HG03442 (cell line): Measurements from ENCODE around the gene CRB1.
"Not testable (repeated sequence)": the region's sequence is repeated elsewhere in the genome, so short reads cannot be mapped to it uniquely, and the experiment has no call there.

Source experiments
- ATAC-seq: cut with Tn5 transposase; IDR thresholded peaks from one replicate; pipeline ENCODE4 v1.9.1; 2021; ENCODE audit warnings: mild to moderate bottlenecking, moderate library complexity; ENCODE audit not compliant: unreplicated experiment

The CRB1 gene

DNA sequence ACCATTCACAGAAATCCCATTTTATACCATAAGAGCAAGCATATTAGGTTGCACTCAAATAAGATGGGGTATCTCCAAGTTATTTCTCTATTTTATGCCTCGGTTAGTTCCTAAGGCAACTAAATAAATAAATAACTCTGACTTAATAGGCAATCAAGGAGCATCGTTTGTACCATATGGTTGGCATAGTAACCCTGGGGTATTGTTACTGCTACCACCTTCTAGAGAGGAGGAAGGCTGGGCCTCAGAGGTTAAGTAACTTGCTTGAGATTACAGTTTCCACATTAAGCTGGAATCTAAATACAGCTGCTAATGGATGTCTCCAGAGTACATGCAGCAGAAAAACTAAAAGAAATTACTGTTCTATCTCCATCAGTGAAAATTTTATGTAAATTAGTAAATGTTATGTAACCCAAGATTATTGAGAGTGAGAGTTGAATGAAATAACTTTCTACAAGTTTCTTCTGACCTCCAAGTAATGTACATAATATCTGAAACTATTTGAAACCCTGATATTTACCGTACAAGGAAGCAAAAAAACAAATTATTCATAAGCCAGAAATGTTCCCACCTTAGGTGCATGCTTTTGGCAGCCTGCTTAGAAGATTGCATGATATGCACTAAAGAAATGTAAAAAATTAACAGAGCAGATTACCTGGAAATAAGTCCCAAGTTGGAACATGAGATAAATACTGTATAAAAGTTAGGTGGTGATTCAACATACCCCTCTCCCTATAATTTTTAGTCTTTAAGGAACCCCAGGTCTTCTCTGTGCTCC is 127.0 kb downstream of the CRB1 start:
- ATAC-seq = no peak

DNA sequence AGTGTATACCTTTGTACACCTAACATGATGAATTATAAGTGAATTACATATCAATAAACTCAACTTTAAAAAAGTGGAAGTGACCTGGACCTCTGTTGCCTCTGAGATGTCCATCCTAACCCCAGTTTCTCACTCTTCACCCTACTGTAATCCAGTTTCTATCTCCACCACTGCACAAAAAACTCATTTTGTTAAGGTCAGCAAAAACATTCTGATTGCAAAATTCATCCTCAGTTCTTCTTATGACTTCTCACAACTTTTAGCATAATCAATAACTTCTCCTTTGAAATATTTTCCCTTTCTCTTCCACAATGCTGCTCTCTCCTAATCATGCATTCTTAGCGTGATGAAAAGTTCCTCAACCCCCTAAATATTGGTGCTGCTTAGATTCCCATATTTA is 129.8 kb downstream of the CRB1 start:
- ATAC-seq = no peak

DNA sequence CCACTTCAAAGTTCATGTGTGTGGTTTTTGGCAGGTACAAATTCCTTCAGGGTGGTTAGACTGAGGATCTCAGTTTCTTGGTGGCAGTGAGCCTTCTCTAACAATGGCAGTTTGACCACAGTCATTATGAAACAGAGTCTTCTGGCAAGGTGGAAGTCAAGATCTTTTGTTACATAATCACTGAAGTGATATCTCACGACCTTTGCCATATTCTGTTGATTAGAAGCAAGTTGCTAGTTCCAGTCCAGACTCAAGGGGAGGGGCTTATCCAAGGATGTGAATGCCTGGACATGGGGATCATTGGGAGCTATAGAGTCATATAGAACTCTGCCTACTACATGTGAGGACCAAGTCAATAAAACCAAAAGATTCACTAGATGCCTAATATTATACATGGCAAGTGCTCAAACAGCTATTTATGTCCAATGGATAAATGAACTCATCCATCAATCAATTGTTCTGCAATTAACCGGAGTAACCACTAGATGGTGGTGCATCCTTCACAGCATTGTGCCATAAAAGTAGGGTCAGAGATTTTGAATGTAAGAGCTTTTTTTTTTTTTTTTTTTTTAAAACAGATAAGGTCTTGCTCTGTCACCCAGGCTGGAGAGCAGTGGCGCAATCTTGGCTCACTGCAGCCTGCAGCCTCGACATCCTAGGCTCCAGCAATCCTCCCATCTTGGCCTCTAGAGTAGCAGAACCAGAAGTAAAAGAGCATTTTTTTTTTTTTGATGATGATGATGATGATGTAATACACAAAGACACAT is 131.9 kb downstream of the CRB1 start:
- ATAC-seq = peak; percentile 67

DNA sequence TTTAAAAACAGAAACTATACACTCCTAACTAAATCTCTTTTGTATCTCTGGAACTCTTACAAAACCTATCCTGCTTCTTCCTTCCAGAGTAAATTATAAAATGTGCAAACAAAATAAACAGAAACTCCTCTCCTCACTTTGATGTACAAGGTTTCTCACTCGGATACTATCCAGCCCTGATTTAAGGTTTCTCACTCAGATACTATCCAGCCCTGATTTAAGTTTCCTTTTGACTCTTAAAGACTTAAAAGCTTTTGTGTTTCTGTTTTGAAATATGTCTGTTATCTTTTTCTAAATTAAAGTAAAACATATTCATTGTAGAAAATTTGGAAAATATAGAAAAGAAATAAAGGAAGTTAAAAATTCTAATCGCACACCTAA is 132.5 kb downstream of the CRB1 start:
- ATAC-seq = no peak

DNA sequence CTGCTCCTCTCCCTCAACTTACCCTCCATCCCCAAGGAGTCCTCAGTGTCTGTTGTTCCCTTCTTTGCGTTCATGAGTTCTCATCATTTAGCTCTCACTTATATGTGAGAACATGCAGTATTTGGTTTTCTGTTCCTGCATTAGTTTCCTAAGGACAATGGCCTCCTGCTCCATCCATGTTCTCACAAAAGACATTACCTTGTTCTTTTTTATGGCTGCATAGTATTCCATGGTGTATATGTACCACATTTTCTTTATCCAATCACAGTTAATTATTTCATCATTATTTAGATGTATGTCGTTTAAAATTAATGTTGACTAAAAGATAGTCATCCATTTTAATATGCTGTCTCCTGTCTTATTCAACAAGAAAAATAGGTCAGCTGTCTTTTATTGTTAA is 134.1 kb downstream of the CRB1 start:
- no peak for ATAC-seq

DNA sequence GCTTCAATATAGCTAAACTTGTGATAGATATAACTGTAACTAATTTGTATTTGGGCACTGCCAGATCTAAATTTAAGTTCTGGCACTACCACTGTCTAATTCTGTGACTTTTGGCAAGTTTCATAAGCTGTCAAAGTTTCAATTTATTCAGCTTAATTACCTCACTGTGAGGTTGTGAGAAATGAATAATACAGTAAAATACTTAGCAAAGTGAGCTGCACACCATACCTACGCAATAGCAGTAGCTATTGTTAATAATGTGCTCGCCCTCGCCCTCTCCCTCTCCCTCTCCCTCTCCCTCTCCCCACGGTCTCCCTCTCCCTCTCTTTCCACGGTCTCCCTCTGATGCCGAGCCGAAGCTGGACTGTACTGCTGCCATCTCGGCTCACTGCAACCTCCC is 136.7 kb downstream of the CRB1 start:
- ATAC-seq = not testable (repeated sequence)

DNA sequence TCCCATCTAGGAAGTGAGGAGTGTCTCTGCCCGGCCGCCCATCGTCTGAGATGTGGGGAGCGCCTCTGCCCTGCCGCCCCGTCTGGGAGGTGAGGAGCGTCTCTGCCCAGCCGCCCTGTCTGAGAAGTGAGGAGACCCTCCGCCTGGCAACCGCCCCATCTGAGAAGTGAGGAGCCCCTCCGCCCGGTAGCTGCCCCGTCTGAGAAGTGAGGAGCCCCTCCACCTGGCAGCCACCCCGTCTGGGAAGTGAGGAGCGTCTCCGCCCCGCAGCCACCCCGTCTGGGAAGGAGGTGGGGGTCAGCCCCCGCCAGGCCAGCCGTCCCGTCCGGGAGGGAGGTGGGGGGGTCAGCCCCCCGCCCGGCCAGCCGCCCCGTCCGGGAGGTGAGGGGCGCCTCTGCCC is 137.6 kb downstream of the CRB1 start:
- ATAC-seq = not testable (repeated sequence)

DNA sequence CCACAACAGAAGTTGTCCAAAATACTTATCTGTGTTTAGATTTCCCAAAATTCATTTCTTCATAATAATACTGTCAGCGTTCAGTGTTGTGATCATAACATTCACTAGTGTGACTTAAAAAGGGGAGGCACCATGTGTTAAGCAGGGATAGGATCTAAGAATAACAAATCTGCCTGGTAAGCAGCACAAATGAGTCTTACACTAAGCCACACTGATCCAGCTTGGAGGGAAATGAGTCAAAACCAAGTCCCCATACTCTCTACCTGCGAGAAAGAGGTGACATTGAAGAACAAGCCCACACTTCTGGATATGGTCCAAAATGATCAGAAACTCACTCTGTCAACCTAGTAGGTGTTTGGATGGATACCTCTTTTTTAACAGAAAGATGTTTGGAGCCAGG is 145.5 kb downstream of the CRB1 start:
- ATAC-seq = no peak

DNA sequence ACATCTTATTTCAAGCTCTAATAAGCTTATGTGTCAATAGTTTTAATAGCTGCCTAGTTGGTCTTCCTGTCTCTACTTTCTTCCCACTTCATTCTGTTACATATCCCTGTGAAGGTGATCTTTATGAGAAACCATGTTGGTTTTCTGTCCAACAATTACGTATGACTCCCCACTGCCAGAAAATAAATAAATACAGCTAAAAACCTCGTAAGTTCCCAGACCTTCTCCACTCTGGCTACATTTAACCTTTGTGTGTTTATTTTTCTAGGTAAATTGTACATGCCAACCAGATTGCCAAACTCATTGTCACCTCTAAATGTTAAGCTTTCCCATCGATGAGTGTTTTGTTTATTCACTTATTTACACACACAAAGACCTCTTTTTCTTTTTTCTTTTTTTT is 147.2 kb downstream of the CRB1 start:
- no peak for ATAC-seq

DNA sequence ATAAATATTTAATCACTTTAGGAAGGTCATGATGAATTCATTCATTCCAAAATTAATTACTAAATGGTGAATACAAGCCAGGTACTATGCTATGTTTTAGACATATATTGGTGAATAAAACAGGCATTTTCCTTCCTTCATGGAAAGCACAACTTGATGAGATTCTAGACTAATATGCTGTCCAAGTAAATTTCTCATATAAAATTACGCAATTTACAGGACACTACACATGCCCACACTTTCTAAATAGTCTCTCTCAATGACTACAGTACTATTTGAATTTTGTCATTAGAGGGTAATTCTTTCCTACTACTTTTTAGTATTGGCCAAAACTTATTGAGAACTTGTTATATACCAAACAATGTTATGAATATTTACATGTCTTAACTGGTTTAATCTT is 150.6 kb downstream of the CRB1 start:
- no peak for ATAC-seq

DNA sequence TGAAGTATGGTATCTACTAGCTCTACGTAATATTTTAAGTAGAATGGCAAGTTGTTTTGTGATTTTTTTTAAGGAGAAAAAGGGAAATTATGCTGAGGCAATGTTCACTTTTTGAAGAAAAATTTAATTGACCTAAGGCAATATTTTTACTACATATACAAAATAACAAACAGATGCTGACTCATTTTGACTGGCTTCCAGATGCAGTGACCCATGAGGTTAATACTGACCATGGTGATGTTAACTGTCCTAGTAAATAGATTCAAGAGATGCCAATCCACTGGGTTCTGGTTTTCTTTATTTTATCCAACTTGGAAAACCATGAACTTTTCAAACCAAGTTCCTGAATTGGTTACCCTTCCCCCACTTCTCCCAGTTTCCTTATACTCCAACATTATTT is 154.9 kb downstream of the CRB1 start:
- ATAC-seq = no peak

DNA sequence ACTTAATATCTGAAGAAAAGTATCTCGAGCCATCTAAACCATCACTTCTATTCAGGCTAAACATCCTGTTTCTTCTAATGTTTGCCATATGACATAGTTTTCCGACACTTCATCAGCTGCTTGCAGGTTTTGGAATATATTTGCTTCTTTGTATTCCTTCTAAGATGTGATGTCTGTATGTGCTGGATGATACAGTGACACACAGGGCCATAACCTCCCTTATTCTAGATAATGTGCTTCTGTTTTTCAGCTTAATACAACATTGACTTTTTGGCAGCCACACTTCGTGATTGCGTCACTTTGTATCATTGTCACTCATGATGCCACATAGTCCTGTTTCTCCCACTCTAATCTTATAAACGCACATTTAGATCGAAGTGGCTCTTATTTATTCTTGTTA is 156.3 kb downstream of the CRB1 start:
- no peak for ATAC-seq

DNA sequence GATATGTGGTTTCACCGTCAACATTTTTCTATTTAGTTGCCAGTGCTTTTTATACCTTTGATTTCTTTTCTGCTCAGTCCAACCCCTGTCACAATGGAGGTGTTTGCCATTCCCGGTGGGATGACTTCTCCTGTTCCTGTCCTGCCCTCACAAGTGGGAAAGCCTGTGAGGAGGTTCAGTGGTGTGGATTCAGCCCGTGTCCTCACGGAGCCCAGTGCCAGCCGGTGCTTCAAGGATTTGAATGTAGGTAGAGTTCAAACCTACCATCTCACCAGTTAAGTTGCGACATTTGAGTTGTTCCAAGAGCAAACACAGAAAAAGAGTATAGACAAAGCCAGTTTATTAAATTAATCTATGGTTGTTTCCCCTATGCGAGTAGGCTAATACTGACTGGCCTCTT is 161.3 kb downstream of the CRB1 start:
- ATAC-seq = no peak

DNA sequence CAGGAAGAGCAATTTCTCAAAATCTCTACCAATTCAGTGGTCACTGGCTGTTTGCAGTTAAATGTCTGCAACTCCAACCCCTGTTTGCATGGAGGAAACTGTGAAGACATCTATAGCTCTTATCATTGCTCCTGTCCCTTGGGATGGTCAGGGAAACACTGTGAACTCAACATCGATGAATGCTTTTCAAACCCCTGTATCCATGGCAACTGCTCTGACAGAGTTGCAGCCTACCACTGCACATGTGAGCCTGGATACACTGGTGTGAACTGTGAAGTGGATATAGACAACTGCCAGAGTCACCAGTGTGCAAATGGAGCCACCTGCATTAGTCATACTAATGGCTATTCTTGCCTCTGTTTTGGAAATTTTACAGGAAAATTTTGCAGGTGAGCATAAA is 167.2 kb downstream of the CRB1 start:
- no peak for ATAC-seq

DNA sequence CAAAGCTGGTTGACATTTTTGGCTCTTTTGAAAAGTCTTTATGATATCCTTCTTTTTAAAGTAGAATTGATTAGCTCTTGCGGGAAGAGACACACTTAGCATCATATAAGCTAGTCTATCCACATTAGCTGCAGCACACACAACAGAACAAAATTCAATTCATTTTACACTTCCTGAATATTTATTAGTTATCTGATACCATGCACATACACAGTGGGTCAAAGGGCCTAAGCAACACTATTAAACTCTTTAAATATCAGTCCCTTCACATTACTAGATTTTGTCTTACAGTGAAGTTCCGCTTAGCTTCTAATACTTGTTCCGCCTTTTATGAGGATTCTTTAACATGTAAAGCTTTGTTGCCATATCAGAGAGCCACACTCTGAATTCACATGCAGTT is 169.5 kb downstream of the CRB1 start:
- no peak for ATAC-seq

DNA sequence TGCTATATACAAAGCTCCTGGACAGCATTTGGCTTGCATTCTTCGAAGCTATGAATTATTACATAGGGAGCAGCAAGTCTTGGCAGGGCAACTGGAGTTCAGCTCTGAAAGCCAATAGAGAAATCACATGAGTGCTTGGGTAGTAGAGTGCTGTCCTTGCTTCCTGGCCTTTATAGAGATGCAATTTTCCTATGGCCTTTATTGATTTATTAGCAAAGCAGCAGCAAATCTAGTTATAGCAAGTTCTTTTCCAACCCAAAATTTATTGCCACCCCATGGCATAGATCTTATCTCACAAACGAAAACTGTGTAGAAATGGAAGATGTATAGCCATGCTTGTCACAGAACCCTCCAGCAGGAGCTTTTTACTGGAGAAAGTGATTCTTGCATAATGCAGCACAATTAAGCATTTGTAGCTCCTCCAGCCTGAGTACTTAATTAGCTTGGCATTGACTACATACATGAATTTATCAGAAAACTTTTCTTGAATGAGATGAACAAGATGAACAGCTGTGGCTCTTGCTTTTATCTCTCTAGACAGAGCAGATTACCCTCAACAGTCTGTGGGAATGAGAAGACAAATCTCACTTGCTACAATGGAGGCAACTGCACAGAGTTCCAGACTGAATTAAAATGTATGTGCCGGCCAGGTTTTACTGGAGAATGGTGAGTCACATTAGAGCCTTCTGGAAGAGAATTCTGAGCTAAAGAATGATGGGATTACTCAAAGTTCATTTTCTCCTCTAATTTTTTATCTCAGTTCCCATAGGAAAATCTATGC is 170.1 kb downstream of the CRB1 start:
- ATAC-seq = no peak

DNA sequence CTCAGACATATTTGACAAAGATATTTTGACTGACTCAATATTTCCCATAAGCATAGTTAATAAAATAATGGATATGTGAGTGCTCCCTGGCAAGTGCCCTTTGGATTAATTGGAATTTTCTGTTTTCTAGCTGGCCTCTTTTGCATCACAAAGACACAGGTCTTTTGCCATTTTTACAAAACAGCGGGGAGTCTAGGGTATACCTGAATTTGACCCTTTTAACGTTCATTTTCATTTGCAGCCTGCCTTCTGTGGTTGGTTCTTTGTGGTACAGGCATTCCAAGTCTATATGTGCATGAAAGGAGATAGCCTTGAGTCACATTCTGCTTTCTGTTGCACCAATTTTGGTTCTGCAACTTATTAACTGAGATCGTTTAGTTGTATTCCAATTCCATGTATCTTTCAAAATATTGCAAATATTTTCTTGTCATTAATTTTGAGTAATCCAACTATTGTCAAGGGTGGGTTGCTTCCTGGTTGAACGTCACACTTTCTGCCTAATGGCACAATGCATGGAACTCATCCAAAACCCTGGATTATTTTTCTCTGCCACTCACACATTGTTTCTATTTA is 171.7 kb downstream of the CRB1 start:
- ATAC-seq = no peak

DNA sequence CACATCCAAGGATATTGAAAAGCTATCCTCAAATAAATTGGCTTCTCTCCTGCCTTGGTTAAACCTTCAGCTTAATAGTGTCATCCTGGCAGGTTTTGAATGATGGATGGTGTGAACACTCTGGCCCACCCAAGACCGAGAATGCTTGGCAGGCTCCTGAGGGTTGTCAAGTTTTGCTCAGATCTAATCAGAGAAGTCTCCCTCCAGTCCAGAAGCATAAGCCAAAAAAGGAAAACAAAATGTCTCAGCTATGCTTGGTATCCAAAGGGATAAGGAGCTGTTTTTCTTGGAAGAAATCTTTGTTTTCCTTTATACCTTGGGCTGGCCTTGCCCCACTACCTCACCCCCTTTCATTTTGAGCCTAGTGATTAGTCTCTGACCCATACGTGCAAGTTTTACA is 172.7 kb downstream of the CRB1 start:
- no peak for ATAC-seq

DNA sequence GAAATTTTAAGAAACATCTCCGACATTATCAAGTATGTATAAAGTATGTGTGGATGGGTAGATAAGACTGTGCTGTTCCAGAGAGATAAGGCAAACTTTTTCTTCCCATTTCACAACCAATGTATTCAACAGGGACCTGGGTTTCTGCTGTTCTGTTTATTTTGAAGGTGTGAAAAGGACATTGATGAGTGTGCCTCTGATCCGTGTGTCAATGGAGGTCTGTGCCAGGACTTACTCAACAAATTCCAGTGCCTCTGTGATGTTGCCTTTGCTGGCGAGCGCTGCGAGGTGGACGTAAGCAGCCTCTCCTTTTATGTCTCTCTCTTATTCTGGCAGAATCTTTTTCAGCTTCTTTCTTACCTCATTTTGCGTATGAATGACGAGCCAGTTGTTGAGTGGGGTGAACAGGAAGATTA is 174.0 kb downstream of the CRB1 start:
- ATAC-seq = no peak

DNA sequence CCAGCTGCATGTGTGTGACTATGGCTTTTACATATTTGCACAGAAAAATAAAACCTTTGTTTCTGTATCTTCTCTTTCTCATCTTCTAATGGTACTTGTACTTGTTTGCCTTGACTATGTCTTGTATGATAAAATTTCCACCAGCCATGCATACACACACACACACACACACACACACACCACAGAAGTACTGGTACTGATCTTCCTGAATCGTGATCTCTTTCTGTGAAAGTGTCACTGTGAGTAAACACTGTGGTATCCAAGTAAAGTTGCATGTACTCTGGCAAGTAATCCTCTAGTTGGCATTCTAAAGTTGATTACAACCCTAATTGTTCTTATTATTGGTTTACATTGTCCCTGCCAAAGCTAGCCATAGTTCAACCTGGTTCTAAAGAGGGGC is 176.7 kb downstream of the CRB1 start:
- ATAC-seq = no peak

DNA sequence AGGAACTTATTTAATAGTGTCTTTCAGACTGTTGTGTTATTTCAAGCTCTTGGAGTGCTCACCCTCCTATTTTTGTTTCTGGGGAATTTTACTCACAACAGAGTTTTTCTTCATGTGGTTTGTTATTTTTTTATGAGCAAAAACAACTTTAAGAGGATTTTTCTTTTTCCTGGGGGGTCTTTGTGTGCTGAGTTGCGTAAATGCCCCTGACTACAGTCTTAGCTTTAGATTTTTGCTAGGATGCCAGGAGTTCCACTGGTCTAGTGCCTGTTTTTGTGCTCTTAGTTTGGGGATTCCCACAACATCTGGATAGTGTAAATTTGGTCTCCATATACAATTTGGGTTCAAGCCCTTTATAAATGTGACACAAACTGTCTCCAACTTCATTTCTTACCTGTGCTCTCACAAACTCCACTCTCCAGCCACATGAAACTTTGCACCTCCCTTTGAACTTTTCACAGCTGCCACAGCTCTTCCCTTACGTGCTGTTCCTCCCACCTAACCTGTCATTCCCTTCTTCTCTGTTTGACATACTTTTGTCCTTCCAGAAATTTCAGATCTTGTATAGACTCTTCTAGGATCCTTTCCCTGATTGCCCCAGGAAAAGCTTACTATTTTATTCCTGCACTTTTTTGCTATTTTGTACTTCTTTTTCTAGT is 180.2 kb downstream of the CRB1 start:
- ATAC-seq = no peak
